Psoas muscle (tissue), 8 donors: ENCODE data around the gene CUBN. TPM values are rescaled to one million over a fixed set of nuclear protein-coding genes. Genes with fewer than 3 reads are reported as not detected.
A peak's percentile ranks its signal among the peaks of the same experiment; 100 is the strongest.

Experiments
- ATAC-seq, 4 donors: fragments of 200-7000 bp; cut with Tn5 transposase; one replicate each; pipeline ENCODE4 v1.9.1; 2020; ENCODE audit warnings: moderate library complexity in 3 of 4, mild to moderate bottlenecking in 2 of 4
- DNase-seq, 2 donors: peaks; one replicate each; pipeline ENCODE4 v3.0.0-alpha.2; 2020
- H3K27ac ChIP-seq: fragments of 200-600 bp; one replicate; pipeline ENCODE4 v1.8.0; 2022
- H3K27me3 ChIP-seq, 3 donors: fragments of 200-600 bp in 1 of 3; one replicate each; pipeline versions ENCODE4 v1.6.1 to v1.8.0; 2013 to 2022; ENCODE audit warnings: low read length in 2 of 3, mild to moderate bottlenecking in 2 of 3, moderate library complexity in 1 of 3; ENCODE audit not compliant: insufficient read depth in 3 of 3
- H3K36me3 ChIP-seq, 2 donors: fragments of 200-600 bp in 1 of 2; one replicate each; pipeline versions ENCODE4 v1.6.1 to v1.8.0; 2013 to 2022; ENCODE audit warnings: low read depth in 1 of 2, mild to moderate bottlenecking in 1 of 2, moderate library complexity in 1 of 2; ENCODE audit not compliant: insufficient read depth in 1 of 2
- H3K4me1 ChIP-seq: fragments of 200-600 bp; one replicate; pipeline ENCODE4 v1.8.0; 2022
- H3K4me3 ChIP-seq: fragments of 200-600 bp; one replicate; pipeline ENCODE4 v1.8.0; 2022; ENCODE audit warnings: mild to moderate bottlenecking
- H3K9me3 ChIP-seq: fragments of 200-600 bp; one replicate; pipeline ENCODE4 v1.8.0; 2022
- WGBS, 3 donors: extraction: QIAGEN DNeasy Blood & Tissue Kit; methylation state at CpG; one replicate each; pipeline versions ENCODE4 v1.1.6 to v1.1.7; 2013; 5-methylcytosine and 5-hydroxymethylcytosine counted together
- intact Hi-C, 2 donors: fragments of 100-400 bp; cut with DNase I; formaldehyde crosslinking; loops; one replicate each; pipeline versions ENCODE4 v1.11.0 to v1.14.2; 2022
- polyA plus RNA-seq, 3 donors: library from polyadenylated mRNA; stranded (reverse); fragments of 200-250 nt; gene quantifications; one replicate each; pipeline ENCODE4 v1.2.3, GENCODE V29; 2013
- total RNA-seq, 4 donors: library from RNA; stranded (reverse); fragmentation: NEBNext Ultra II Directional in 2 of 4; extraction: Animal tissue kit (Norgen Biotek cat#: 25700) in 2 of 4; gene quantifications; one replicate each; pipeline versions ENCODE4 v1.2.1 to v1.2.4, GENCODE V29; 2021 to 2023
- TF ChIP-seq, protein P1 (sequence below): fragments of 200-600 bp; IDR thresholded peaks from one replicate; pipeline ENCODE4 v1.8.0; 2022; ENCODE audit warnings: antibody characterized with exemption
- donor health status: healthy with polysubstance abuse.
- donor health status: DM: no; HTN: no; CAD: no; lungs with moderate emphysema.
- donor health status: Bipolar disorder and iron deficiency.
- donor health status: healthy.
- donor health status: DM: yes; HTN: yes; CAD: no.
- donor health status: DM: no; HTN: no; CAD: no.
- donor health status: DM: no; HTN: no; CAD: no.
- donor health status: DM: yes; HTN: yes; CAD: no.

CUBN gene
- total and polyA plus RNA-seq, 7 donors, result 0.07 to 1.1 (median 0.22) TPM

- Histone ChIP-seq H3K27ac (peak overlapping the region; percentile 58), H3K4me1 (peaks cover 3% of the 10 kb centered on the region), H3K27me3 (no peaks in the 10 kb centered on the region), H3K9me3 (no peaks in the 10 kb centered on the region), H3K4me3 (no peak overlapping the region), H3K36me3 (no peaks in the 10 kb centered on the region)
- 71 to 80% (median 79%) methylated on average over 9 of the region's 9 CpGs for WGBS, 3 donors
- DNase-seq (peak; percentile 43 to 78), ATAC-seq (peak; percentile 23 to 60 (median 28))
- TF ChIP-seq, protein P1, sequence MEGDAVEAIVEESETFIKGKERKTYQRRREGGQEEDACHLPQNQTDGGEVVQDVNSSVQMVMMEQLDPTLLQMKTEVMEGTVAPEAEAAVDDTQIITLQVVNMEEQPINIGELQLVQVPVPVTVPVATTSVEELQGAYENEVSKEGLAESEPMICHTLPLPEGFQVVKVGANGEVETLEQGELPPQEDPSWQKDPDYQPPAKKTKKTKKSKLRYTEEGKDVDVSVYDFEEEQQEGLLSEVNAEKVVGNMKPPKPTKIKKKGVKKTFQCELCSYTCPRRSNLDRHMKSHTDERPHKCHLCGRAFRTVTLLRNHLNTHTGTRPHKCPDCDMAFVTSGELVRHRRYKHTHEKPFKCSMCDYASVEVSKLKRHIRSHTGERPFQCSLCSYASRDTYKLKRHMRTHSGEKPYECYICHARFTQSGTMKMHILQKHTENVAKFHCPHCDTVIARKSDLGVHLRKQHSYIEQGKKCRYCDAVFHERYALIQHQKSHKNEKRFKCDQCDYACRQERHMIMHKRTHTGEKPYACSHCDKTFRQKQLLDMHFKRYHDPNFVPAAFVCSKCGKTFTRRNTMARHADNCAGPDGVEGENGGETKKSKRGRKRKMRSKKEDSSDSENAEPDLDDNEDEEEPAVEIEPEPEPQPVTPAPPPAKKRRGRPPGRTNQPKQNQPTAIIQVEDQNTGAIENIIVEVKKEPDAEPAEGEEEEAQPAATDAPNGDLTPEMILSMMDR, result no peak
- intact Hi-C loops, result no loop called here
Measured at GRCh38 chr10:17001297-17001744, 128.3 kb downstream of the CUBN start.

DNA sequence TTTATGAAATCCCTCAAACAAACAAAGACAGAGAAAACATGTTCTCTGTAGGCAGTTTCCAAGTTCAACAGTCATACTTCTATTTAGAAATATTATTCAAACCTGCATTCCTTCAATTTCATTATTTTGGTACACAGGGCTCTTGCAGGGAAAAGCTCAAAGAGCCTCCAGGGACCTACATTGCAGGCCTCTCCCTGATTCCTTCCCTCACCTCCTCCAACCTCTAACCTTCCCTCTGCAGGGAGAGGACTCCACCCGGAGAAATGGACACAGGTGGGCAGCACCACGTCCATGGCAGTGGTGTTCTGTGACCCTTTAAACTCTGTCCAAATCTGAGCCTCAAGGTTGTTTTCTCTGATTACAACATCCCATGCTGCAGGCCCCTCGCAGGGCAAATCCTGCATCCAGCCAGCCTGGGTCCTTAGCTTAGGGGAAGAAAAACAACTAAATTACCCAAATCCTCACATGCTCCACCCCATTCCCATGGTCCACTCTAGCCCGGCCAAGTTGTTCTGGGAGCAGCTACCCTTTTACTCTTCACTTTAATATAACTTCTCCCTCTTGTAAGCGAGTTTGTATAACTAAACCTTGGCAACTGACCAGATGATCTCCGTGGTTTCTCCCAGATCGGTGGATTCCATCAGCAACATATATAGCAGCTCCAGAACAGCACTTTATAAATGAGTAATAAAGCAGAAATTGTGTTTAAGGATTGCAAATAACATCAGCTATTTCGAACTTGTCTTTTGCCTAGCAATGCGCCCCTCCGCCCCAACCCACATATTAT lies 129.8 kb downstream of the CUBN start:
- H3K4me1 ChIP-seq, result peaks cover 7% of the 10 kb centered on the region
- H3K27ac ChIP-seq, result peak overlapping the region; percentile 9
- no peaks in the 10 kb centered on the region for H3K9me3 ChIP-seq
- 60 to 67% (median 62%) methylated on average over 10 of the region's 10 CpGs for WGBS, 3 donors
- intact Hi-C loops, result no loop called here
- ATAC-seq (peak in 1 of 4 donors; percentile 26), DNase-seq (peak; percentile 25 to 56)
- TF ChIP-seq, protein P1, result no peak
- no peaks in the 10 kb centered on the region for H3K36me3 ChIP-seq
- no peaks in the 10 kb centered on the region for H3K27me3 ChIP-seq
- H3K4me3 ChIP-seq, result no peak overlapping the region

GRCh38 chr10:16996530-16996964 lies 133.1 kb downstream of the CUBN start:
- Histone ChIP-seq H3K4me3 (no peak overlapping the region), H3K27me3 (no peaks in the 10 kb centered on the region), H3K27ac (peak overlapping the region; percentile 38), H3K9me3 (no peaks in the 10 kb centered on the region), H3K36me3 (no peaks in the 10 kb centered on the region), H3K4me1 (peaks cover 3% of the 10 kb centered on the region)
- no peak for ATAC-seq
- WGBS, 3 donors, result 48 to 54% (median 52%) methylated on average over 6 of the region's 6 CpGs
- no peak for DNase-seq
- TF ChIP-seq, protein P1, result no peak
- intact Hi-C loops, result no loop called here

- H3K9me3 ChIP-seq, result no peaks in the 10 kb centered on the region
- no peak overlapping the region for H3K4me3 ChIP-seq
- 26 to 39% (median 33%) methylated on average over 6 of the region's 6 CpGs for WGBS, 3 donors
- no peaks in the 10 kb centered on the region for H3K27me3 ChIP-seq
- H3K36me3 ChIP-seq, result no peaks in the 10 kb centered on the region
- no peak for DNase-seq
- peaks cover 3% of the 10 kb centered on the region for H3K4me1 ChIP-seq
- intact Hi-C loops, result no loop called here
- H3K27ac ChIP-seq, result peak overlapping the region; percentile 38
- TF ChIP-seq, protein P1, result no peak
- peak in 1 of 4 donors; percentile 40 for ATAC-seq
Measured at GRCh38 chr10:16995867-16996529, 133.6 kb downstream of the CUBN start.
